HepG2 (cell line): ENCODE data around the gene SLC29A1. TPM values are rescaled to one million over a fixed set of nuclear protein-coding genes. Genes with fewer than 3 reads are reported as not detected.

Experiments used
- ARHGAP35 ChIP-seq: sonication (generic); formaldehyde crosslinking; IDR thresholded peaks from 2 replicates; pipeline ENCODE4 v1.9.0; 2022; ENCODE audit warnings: mild to moderate bottlenecking, inconsistent platforms, moderate library complexity, missing genetic modification reagents, borderline replicate concordance
- ELF1 ChIP-seq: sonication (generic); formaldehyde crosslinking; IDR thresholded peaks from 2 replicates; pipeline ENCODE4 v1.4.0; 2020; ENCODE audit warnings: missing genetic modification reagents
- GABPA ChIP-seq, 2 experiments: IDR thresholded peaks; 2 replicates each; pipeline ENCODE4 v1.6.1; 2011 to 2016; ENCODE audit warnings: low read depth in 2 of 2, low read length in 1 of 2, missing biosample characterization in 1 of 2, missing genetic modification characterization in 1 of 2
- IKZF4 ChIP-seq: sonication (generic); formaldehyde crosslinking; IDR thresholded peaks from 2 replicates; pipeline ENCODE4 v1.5.1; 2020; ENCODE audit warnings: borderline replicate concordance, mild to moderate bottlenecking, low read depth, missing genetic modification reagents; ENCODE audit errors: not compliant biosample characterization
- IRF2 ChIP-seq: IDR thresholded peaks from 2 replicates; pipeline ENCODE4 v1.6.1; 2018; ENCODE audit warnings: missing genetic modification reagents, missing compliant biosample characterization
- NBN ChIP-seq: fragments of 450-650 bp; conservative IDR thresholded peaks from 2 replicates; pipeline ENCODE4 v1.6.1; 2017
- NR2F2 ChIP-seq: IDR thresholded peaks from 2 replicates; pipeline ENCODE4 v1.6.1; 2012; ENCODE audit warnings: low read depth, inconsistent platforms, borderline replicate concordance
- PITX1 ChIP-seq: sonication (generic); formaldehyde crosslinking; IDR thresholded peaks from 2 replicates; pipeline ENCODE4 v1.5.1; 2020; ENCODE audit warnings: mild to moderate bottlenecking, missing genetic modification reagents
- RBM22 ChIP-seq: fragments of 200-400 bp; formaldehyde crosslinking; optimal IDR thresholded peaks from 2 replicates; pipeline ENCODE3; 2017; ENCODE audit warnings: mild to moderate bottlenecking, low read length, moderate library complexity
- SMYD3 ChIP-seq: sonication (generic); formaldehyde crosslinking; IDR thresholded peaks from 2 replicates; pipeline ENCODE4 v1.8.1; 2023; ENCODE audit warnings: mild to moderate bottlenecking, missing genetic modification reagents
- TCF7 ChIP-seq: sonication (generic); IDR thresholded peaks from 2 replicates; pipeline ENCODE4 v1.6.1; 2016; ENCODE audit warnings: antibody characterized with exemption, low read depth
- ZNF10 ChIP-seq: sonication (generic); formaldehyde crosslinking; IDR thresholded peaks from 2 replicates; pipeline ENCODE4 v1.4.0; 2020; ENCODE audit warnings: mild to moderate bottlenecking, low read depth, missing genetic modification reagents, borderline replicate concordance
- ZNF660 ChIP-seq: sonication (generic); formaldehyde crosslinking; IDR thresholded peaks from 2 replicates; pipeline ENCODE4 v1.5.1; 2020; ENCODE audit warnings: mild to moderate bottlenecking, low read depth, missing genetic modification reagents, borderline replicate concordance
- ZNF761 ChIP-seq: sonication (generic); formaldehyde crosslinking; conservative IDR thresholded peaks from 2 replicates; pipeline ENCODE4 v1.4.0; 2020; ENCODE audit warnings: mild to moderate bottlenecking, missing genetic modification reagents
- polyA plus RNA-seq, 8 experiments: library from polyadenylated mRNA; depleted of rRNA in 3 of 8; stranded (reverse) in 7 of 8; unstranded in 1 of 8; fragments of >200 nt; fragmentation: Illumina TruSeq in 4 of 8; extraction: Trizol in 4 of 8; gene quantifications; 2 replicates each; pipeline versions ENCODE4 v1.2.1 to v1.2.3, GENCODE V29; 2011 to 2016; ENCODE audit warnings: low read depth in 4 of 8, missing spikeins in 1 of 8, mixed read lengths in 1 of 8; ENCODE audit not compliant: insufficient read depth in 1 of 8
- total RNA-seq, 5 experiments: library from RNA; depleted of rRNA; stranded (reverse); fragments of >200 nt; fragmentation: Illumina TruSeq; extraction: Trizol; gene quantifications; 2 replicates each; pipeline ENCODE4 v1.2.3, GENCODE V29; 2016; ENCODE audit warnings: low read depth in 1 of 5
- TF ChIP-seq, protein P1 (sequence below): sonication (generic); formaldehyde crosslinking; IDR thresholded peaks from 2 replicates; pipeline ENCODE4; 2020; ENCODE audit warnings: missing genetic modification reagents, mild to moderate bottlenecking, borderline replicate concordance
- TF ChIP-seq, protein P2 (sequence below): sonication (generic); IDR thresholded peaks from 2 replicates; pipeline ENCODE4 v1.6.1; 2016; ENCODE audit warnings: low read depth, borderline replicate concordance
- TF ChIP-seq, protein P3 (sequence below): sonication (generic); formaldehyde crosslinking; IDR thresholded peaks from 2 replicates; pipeline ENCODE4 v1.8.0; 2022; ENCODE audit warnings: missing genetic modification reagents, low read depth, mild to moderate bottlenecking, borderline replicate concordance
- TF ChIP-seq, protein P4 (sequence below): sonication (generic); formaldehyde crosslinking; IDR thresholded peaks from 2 replicates; pipeline ENCODE4 v1.4.0; 2020; ENCODE audit warnings: mild to moderate bottlenecking, missing genetic modification reagents
- TF ChIP-seq, protein P5 (sequence below): sonication (generic); formaldehyde crosslinking; IDR thresholded peaks from 2 replicates; pipeline ENCODE4 v1.5.1; 2020; ENCODE audit warnings: mild to moderate bottlenecking, missing genetic modification reagents, moderate library complexity
- TF ChIP-seq, protein P6 (sequence below): conservative IDR thresholded peaks from 2 replicates; pipeline ENCODE4 v1.6.1; 2018; ENCODE audit warnings: missing genetic modification reagents

SLC29A1 gene
- total and polyA plus RNA-seq, 2 of the 13 experiments (the other 11 are each of a cell fraction or from before 2014, with no cell fraction given) = 43.2 to 106 TPM

DNA sequence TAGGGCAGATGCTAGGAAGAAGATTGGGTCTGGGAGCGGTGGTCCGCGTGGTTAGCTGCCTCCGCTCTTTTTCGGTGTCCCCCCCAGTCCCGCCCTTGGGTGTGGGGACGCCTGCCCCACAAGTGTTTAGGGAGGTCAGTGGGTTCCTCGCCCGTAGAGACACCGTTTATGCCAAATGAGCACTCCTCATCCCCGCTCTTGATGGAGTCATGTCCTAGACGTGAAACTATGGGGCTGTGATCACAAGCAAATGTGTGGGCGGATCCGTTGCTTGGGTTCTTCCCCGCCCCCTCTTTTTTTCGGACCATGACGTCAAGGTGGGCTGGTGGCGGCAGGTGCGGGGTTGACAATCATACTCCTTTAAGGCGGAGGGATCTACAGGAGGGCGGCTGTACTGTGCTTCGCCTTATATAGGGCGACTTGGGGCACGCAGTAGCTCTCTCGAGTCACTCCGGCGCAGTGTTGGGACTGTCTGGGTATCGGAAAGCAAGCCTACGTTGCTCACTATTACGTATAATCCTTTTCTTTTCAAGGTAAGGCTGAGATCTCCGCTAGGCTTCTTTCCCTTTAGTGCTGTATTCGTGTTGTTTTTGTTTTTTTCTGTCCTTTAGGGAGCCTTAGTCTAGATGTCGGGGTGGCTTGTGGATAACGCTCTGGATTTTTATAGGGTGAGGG, 23.4 kb downstream of the SLC29A1 start, which contains the start of gene HSP90AB1 (continued):
- TF ChIP-seq IRF2 (CRISPR knock-in tag) = peak; percentile 86
- TF ChIP-seq ZNF660 = no peak
- TF ChIP-seq NR2F2 = no peak
- no peak for TF ChIP-seq ARHGAP35 (CRISPR knock-in tag)
- peak; percentile 83; the same call in 1 of the 2 replicates for TF ChIP-seq NBN
- no peak for TF ChIP-seq ELF1 (CRISPR knock-in tag)
- TF ChIP-seq, protein P1, sequence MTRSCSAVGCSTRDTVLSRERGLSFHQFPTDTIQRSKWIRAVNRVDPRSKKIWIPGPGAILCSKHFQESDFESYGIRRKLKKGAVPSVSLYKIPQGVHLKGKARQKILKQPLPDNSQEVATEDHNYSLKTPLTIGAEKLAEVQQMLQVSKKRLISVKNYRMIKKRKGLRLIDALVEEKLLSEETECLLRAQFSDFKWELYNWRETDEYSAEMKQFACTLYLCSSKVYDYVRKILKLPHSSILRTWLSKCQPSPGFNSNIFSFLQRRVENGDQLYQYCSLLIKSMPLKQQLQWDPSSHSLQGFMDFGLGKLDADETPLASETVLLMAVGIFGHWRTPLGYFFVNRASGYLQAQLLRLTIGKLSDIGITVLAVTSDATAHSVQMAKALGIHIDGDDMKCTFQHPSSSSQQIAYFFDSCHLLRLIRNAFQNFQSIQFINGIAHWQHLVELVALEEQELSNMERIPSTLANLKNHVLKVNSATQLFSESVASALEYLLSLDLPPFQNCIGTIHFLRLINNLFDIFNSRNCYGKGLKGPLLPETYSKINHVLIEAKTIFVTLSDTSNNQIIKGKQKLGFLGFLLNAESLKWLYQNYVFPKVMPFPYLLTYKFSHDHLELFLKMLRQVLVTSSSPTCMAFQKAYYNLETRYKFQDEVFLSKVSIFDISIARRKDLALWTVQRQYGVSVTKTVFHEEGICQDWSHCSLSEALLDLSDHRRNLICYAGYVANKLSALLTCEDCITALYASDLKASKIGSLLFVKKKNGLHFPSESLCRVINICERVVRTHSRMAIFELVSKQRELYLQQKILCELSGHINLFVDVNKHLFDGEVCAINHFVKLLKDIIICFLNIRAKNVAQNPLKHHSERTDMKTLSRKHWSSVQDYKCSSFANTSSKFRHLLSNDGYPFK = no peak
- TF ChIP-seq, protein P2, sequence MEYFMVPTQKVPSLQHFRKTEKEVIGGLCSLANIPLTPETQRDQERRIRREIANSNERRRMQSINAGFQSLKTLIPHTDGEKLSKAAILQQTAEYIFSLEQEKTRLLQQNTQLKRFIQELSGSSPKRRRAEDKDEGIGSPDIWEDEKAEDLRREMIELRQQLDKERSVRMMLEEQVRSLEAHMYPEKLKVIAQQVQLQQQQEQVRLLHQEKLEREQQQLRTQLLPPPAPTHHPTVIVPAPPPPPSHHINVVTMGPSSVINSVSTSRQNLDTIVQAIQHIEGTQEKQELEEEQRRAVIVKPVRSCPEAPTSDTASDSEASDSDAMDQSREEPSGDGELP = peak; percentile 50
- TF ChIP-seq PITX1 = 0 out of 2 replicates have a peak, but pooled peaks have one; percentile 5
- TF ChIP-seq ZNF10 = no peak
- TF ChIP-seq RBM22 = peak; percentile 88
- TF ChIP-seq IKZF4 (CRISPR knock-in tag) = peak; percentile 89
- TF ChIP-seq, protein P3, sequence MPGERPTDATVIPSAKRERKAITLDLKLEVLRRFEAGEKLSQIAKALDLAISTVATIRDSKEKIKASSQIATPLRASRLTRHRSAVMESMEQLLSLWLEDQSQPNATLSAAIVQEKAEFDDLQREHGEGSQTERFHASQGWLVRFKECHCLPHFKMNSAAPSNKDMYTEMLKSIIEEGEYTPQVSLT (CRISPR knock-in tag) = no peak; the same call in 1 of the 2 replicates
- TF ChIP-seq, protein P4, sequence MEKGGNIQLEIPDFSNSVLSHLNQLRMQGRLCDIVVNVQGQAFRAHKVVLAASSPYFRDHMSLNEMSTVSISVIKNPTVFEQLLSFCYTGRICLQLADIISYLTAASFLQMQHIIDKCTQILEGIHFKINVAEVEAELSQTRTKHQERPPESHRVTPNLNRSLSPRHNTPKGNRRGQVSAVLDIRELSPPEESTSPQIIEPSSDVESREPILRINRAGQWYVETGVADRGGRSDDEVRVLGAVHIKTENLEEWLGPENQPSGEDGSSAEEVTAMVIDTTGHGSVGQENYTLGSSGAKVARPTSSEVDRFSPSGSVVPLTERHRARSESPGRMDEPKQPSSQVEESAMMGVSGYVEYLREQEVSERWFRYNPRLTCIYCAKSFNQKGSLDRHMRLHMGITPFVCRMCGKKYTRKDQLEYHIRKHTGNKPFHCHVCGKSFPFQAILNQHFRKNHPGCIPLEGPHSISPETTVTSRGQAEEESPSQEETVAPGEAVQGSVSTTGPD = no peak
- no peak for TF ChIP-seq TCF7
- no peak; the same call in 1 of the 2 replicates for TF ChIP-seq ZNF761
- no peak; the same call in 1 of the 2 replicates for TF ChIP-seq SMYD3 (CRISPR knock-in tag)
- TF ChIP-seq, protein P5, sequence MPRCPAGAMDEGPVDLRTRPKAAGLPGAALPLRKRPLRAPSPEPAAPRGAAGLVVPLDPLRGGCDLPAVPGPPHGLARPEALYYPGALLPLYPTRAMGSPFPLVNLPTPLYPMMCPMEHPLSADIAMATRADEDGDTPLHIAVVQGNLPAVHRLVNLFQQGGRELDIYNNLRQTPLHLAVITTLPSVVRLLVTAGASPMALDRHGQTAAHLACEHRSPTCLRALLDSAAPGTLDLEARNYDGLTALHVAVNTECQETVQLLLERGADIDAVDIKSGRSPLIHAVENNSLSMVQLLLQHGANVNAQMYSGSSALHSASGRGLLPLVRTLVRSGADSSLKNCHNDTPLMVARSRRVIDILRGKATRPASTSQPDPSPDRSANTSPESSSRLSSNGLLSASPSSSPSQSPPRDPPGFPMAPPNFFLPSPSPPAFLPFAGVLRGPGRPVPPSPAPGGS (CRISPR knock-in tag) = no peak
- TF ChIP-seq GABPA (IDR thresholded peaks at IDR 0.05; ENCODE audit: low read depth, low read length) = no peak
- TF ChIP-seq GABPA (CRISPR knock-in tag; IDR thresholded peaks at IDR 0.05; ENCODE audit: low read depth) = peak; percentile 59
- TF ChIP-seq, protein P6, sequence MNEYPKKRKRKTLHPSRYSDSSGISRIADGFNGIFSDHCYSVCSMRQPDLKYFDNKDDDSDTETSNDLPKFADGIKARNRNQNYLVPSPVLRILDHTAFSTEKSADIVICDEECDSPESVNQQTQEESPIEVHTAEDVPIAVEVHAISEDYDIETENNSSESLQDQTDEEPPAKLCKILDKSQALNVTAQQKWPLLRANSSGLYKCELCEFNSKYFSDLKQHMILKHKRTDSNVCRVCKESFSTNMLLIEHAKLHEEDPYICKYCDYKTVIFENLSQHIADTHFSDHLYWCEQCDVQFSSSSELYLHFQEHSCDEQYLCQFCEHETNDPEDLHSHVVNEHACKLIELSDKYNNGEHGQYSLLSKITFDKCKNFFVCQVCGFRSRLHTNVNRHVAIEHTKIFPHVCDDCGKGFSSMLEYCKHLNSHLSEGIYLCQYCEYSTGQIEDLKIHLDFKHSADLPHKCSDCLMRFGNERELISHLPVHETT (CRISPR knock-in tag) = peak; percentile 7; the same call in 1 of the 2 replicates
